Measurements from ENCODE around the gene VMP1. TPM values are rescaled to one million over a fixed set of nuclear protein-coding genes. Genes with fewer than 3 reads are reported as not detected.
A peak's percentile ranks its signal among the peaks of the same experiment; 100 is the strongest.

The VMP1 gene
- 10 to 100 TPM; 40.5 to 63.3 (median 53.8) TPM for polyA plus RNA-seq (ENCODE audit: insufficient read length in 10 of 10)
- long read RNA-seq, donor 1, full-length matches to known transcripts, result 22 of 22 reads
- long read RNA-seq, donor 1, partial matches to known transcripts, result 0 of 22 reads
- long read RNA-seq, donor 1, other reads (novel, unspliced or antisense), result 0 of 22 reads
- long read RNA-seq, donor 2, full-length matches to known transcripts, result 25 of 25 reads
- long read RNA-seq, donor 2, partial matches to known transcripts, result 0 of 25 reads
- long read RNA-seq, donor 2, other reads (novel, unspliced or antisense), result 0 of 25 reads
- long read RNA-seq, donor 3, full-length matches to known transcripts, result 2 of 2 reads
- long read RNA-seq, donor 3, partial matches to known transcripts, result 0 of 2 reads
- long read RNA-seq, donor 3, other reads (novel, unspliced or antisense), result 0 of 2 reads
- long read RNA-seq, donor 4, full-length matches to known transcripts, result 20 of 20 reads
- long read RNA-seq, donor 4, partial matches to known transcripts, result 0 of 20 reads
- long read RNA-seq, donor 4, other reads (novel, unspliced or antisense), result 0 of 20 reads
- long read RNA-seq, donor 5, full-length matches to known transcripts, result 21 of 21 reads
- long read RNA-seq, donor 5, partial matches to known transcripts, result 0 of 21 reads
- long read RNA-seq, donor 5, other reads (novel, unspliced or antisense), result 0 of 21 reads
- long read RNA-seq, donor 6, full-length matches to known transcripts, result 37 of 37 reads
- long read RNA-seq, donor 6, partial matches to known transcripts, result 0 of 37 reads
- long read RNA-seq, donor 6, other reads (novel, unspliced or antisense), result 0 of 37 reads
- long read RNA-seq, donor 7, full-length matches to known transcripts, result 19 of 19 reads
- long read RNA-seq, donor 7, partial matches to known transcripts, result 0 of 19 reads
- long read RNA-seq, donor 7, other reads (novel, unspliced or antisense), result 0 of 19 reads
- long read RNA-seq, donor 8, full-length matches to known transcripts, result 22 of 22 reads
- long read RNA-seq, donor 8, partial matches to known transcripts, result 0 of 22 reads
- long read RNA-seq, donor 8, other reads (novel, unspliced or antisense), result 0 of 22 reads
- long read RNA-seq, donor 9, full-length matches to known transcripts, result 3 of 3 reads
- long read RNA-seq, donor 9, partial matches to known transcripts, result 0 of 3 reads
- long read RNA-seq, donor 9, other reads (novel, unspliced or antisense), result 0 of 3 reads

DNA sequence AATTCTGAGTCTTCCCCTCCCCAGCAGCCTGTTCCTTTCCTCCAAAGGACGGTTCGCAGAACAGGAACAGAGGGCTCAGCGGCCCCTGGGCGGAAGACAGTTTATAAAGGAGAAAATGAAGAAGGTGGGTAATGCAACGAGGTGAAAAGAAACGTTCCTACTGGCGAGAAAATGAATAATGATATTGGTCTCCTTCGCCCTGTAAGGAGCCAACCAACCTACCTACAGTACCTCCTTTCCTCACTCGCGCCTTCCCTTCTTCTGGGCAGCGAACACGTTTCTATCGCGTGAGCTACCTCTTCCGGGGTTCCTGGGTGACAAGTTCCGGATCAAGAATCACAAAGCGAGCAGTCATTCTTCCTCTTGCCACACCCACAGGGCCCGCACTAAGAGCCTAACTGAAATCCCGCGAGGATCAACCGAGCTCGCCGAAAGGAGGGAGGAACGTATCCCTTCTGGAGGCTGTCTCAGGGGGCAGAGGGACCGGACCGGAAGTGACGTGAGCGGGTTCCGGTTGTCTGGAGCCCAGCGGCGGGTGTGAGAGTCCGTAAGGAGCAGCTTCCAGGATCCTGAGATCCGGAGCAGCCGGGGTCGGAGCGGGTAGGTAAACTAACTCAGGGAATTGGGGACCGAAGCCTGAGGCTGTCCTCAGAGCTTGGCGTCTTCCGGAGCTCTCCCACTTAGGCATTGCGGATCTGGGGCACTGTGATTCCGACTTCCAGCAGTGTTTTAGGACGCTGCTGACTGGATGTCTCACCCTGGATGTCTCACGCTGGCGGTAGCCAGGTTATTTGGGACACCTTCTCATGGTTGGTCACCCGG lies at the start of gene VMP1, which contains the start of gene PTRH2:
VMP1 (plus strand) TSS at position 506 of the 822 bp plus-strand sequence. CDS start 23,793 bp downstream, outside the sequence.
PTRH2 (minus strand) TSS at position 282 of the 822 bp plus-strand sequence. CDS start 9,452 bp downstream, outside the sequence.
- DNase-seq, result peak; percentile 97 to 99 (median 98)

DNA sequence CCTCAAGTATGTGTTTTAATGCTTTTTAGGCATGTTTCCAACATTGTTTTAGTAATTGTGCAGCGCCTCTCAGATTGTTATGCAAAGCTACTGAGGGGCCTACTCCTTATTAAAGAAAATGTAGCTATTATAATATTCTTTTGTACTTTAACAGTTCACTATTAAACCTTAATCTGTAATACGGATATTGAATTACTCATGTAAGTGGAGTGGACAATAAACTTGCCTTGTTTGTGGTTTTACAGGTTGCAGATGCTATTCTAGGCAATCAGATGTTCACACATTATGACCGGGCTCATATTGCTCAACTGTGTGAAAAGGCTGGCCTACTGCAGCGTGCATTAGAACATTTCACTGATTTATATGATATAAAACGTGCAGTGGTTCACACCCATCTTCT lies 41.2 kb upstream of the VMP1 start:
- DNase-seq, result no peak

GRCh38 chr17:59668816-59669215 lies 38.6 kb upstream of the VMP1 start:
- DNase-seq, result peak in 1 of 3 donors; percentile 78

GRCh38 chr17:59669411-59669810 lies 38.0 kb upstream of the VMP1 start:
- no peak for DNase-seq

- no peak for DNase-seq
These were observed 37.5 kb upstream of the VMP1 start for GRCh38 chr17:59669944-59670343.

DNA sequence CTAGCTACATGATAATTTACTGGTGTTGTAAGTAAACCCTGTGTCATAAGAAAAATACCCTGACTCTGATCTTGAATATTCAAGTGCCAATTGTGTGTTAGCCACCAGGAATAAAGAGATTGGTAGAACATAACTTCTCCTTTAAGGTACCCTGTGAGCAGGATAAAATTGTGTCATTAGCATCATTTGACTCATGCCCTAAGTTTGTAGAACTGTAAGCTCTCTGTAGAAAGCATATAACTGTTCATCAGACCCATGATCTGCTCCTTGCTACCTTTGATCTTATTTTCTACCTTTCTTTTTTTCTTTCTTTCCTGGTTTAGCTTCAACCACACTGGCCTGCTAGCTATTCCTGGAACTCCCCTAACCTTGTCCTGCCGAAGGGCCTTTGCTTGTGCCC lies 36.1 kb upstream of the VMP1 start:
- DNase-seq, result no peak

DNA sequence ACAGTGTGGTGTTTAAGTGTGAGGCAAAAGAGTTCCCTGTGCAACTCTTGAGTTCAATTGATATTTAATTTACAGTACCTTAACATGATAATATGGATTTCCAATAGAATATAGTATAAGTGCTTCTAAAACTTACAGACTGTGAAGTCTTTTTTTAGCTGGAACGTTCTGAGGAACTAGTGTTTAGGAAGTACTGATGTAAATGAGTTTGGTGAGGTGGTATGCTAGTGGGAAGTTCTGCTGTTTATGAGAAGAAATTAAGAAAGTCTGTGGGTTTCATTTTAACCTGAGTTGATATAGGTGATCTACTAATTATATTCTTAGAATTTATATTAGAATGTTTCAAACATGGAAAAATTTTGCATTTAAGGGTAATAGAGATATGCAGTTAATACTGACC lies 32.2 kb upstream of the VMP1 start:
- DNase-seq, result no peak

GRCh38 chr17:59676716-59677115 lies 30.7 kb upstream of the VMP1 start:
- peak in 2 of 3 donors; percentile 13 to 16 for DNase-seq

DNA sequence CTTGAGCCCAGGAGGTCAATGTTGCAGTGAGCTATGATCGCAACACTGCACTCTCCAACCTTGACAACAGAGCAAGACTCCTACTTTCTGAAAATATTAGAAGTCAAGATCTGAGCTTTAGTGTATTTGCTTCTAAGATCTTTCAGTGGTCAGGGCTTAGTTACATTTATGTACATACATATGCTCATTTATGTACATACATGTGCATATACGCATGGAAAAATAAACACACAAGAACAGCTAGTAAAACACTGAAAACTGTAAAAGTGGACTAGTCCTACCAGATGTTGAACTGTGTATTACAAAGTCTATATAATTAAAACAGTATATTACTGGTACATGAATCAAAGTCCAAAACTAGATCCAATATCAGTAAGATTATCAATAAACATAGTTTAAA lies 28.5 kb upstream of the VMP1 start:
- DNase-seq, result no peak

DNA sequence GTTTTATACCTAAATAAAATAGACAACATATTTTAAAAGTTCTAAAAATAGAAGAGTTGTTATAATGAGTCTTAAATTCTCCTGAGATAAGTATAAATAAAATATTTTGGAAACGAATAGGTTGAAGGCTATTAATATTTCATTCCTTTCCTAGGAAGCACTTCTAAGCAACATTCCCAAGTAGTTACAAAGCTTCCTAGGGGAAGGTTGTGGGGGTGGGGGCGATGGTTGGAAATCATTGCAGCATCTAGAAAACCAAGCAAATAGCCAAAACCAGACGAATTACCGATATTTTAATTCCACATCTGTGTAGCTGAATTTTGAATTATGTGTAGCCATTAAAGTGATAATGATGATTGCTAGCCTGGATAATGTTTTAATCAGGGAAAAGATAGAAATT lies 27.1 kb upstream of the VMP1 start:
- peak in 1 of 3 donors; percentile 23 for DNase-seq

DNA sequence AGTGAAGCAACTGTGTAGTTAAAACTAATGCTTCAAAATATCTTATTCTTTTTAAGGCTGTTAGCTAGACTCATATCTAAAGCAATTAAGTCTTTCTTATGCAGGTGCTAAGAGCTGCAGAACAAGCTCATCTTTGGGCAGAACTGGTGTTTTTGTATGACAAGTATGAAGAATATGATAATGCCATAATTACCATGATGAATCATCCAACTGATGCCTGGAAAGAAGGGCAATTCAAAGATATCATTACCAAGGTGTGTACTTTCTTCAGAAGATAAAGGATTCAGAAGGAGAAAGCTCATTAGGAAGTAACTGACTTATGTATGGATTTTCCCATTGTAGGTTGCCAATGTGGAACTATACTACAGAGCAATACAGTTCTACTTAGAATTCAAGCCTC lies 24.2 kb upstream of the VMP1 start:
- DNase-seq, result no peak

- no peak for DNase-seq
These were observed 22.5 kb upstream of the VMP1 start for GRCh38 chr17:59684967-59685366.

GRCh38 chr17:59688008-59688407 lies 19.4 kb upstream of the VMP1 start:
- no peak for DNase-seq

DNA sequence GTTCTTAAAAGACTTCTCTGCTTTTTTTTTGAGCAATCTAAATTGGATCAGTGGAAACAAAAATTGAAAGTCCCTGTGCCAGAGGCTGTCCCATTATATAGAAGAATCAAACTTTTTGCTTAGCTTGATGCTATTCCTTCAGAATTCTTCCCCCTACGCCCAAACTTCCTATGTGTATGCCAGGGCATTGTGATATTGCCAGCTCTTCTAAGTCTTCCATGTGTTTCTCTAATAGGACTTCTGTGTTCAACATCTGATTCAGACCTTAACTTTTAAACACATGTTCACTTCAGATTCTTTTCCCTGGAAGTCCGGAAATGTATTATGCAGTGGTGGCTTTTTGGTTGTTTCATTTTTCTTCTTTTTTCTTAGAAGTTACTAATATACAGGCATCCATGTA lies 19.0 kb upstream of the VMP1 start:
- DNase-seq, result peak in 2 of 3 donors; percentile 30 to 31

DNA sequence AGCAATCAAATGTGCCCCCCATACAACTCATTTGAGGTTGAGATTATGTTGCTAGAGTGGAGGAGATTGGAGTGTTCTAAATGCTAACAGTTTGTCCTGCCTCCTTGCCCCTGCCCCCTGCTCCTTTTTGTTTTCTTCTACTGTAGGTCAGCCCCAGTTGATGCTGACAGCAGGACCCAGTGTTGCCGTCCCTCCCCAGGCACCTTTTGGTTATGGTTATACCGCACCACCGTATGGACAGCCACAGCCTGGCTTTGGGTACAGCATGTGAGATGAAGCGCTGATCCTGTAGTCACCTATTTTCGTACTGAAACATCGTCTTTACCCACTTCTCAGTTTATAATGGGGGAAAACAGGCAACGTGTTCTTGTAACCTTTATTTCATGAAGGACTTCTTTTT lies 13.9 kb upstream of the VMP1 start:
- DNase-seq, result no peak

GRCh38 chr17:59694344-59694743 lies 13.1 kb upstream of the VMP1 start:
- DNase-seq, result no peak

DNA sequence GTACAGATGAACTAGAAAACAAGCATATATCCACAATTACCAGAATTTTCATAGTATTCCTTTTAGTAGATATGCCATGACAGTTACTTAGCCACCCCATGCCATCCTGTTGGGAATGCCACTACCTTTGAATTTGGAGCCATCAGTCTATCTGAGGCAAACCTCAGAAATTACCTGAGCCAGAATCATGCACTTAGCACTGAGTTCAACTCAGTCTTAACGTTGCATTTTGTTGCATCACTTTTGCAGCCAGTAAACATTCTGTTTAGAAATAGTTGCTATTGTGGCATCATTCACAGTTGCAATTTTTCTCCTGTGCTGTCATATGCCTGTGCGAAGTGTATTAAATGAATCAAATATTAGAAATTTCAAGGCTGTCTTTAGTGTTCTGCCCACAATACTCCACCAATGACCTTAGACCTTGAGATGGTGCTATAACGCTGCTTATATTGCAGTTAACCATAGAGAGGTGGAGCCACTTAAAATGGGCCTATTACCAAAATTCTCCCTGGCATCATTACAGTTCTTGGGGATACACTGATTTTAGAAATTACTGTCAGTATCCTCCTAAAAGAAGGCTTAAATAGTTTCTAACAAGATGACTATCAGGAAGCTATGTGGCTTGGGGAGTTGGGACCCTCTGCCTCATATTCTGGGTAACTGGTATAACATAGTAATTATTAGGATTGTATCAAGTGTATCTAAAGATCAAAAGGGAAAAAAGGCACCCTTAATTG lies 11.3 kb upstream of the VMP1 start:
- no peak for DNase-seq

GRCh38 chr17:59696682-59697277 lies 10.7 kb upstream of the VMP1 start:
- no peak for DNase-seq

GRCh38 chr17:59698143-59698542 lies 9.3 kb upstream of the VMP1 start:
- DNase-seq, result no peak

DNA sequence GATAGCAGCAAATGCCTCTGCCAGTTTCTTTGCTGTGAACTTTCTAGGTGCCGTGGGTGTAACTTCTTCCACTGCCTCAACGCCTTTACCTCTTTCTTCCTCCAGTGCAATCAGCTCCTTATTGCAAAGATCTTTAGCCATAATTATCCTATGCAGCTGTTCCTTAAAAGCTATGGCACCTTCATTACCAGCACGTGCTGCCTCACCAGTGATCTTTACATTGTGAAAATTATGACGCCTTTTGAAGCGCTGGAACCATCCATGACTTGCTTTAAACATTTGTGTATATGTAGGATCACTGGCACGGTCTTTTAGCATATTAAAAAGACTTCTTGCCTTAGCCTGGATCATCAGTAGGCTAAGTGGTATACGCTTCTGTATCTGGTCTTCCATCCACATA lies 8.2 kb upstream of the VMP1 start:
- no peak for DNase-seq

All from muscle of back (tissue), 13 donors.